ENCODE measurements around the gene USP48. TPM values are rescaled to one million over a fixed set of nuclear protein-coding genes. Genes with fewer than 3 reads are reported as not detected.

USP48 gene
- total RNA-seq, 1 experiment from 2014 or later: 84.8 TPM

- H3K4me2 ChIP-seq (ENCODE audit: insufficient read depth, insufficient read length, low read length): no peak overlapping the region
- no peak overlapping the region for H2BK120ac ChIP-seq (ENCODE audit: low read depth, low read length, poor library complexity, severe bottlenecking)
- no peak overlapping the region for H3K9ac ChIP-seq (ENCODE audit: extremely low read depth, insufficient read length, low read length)
- H3K27me3 Mint-ChIP-seq (ENCODE audit: low read depth): peaks cover 24% of the 10 kb centered on the region
- no peak overlapping the region for H3T11ph ChIP-seq (ENCODE audit: low read length)
- H3K4me3 Mint-ChIP-seq: no peak overlapping the region
- no peak overlapping the region for H3K18ac ChIP-seq (ENCODE audit: insufficient read length, low read depth, low read length)
- no peak overlapping the region for H2AK5ac ChIP-seq (ENCODE audit: insufficient read length, low read length)
- H3K23ac ChIP-seq (ENCODE audit: insufficient read length, low read depth, low read length): no peak overlapping the region
- no peaks in the 10 kb centered on the region for H3K79me2 ChIP-seq (ENCODE audit: insufficient read depth, low read length)
- TF ChIP-seq, protein P1, sequence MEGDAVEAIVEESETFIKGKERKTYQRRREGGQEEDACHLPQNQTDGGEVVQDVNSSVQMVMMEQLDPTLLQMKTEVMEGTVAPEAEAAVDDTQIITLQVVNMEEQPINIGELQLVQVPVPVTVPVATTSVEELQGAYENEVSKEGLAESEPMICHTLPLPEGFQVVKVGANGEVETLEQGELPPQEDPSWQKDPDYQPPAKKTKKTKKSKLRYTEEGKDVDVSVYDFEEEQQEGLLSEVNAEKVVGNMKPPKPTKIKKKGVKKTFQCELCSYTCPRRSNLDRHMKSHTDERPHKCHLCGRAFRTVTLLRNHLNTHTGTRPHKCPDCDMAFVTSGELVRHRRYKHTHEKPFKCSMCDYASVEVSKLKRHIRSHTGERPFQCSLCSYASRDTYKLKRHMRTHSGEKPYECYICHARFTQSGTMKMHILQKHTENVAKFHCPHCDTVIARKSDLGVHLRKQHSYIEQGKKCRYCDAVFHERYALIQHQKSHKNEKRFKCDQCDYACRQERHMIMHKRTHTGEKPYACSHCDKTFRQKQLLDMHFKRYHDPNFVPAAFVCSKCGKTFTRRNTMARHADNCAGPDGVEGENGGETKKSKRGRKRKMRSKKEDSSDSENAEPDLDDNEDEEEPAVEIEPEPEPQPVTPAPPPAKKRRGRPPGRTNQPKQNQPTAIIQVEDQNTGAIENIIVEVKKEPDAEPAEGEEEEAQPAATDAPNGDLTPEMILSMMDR (conservative IDR thresholded peaks at IDR 0.05): no peak
- H4K8ac ChIP-seq (replicated peaks; ENCODE audit: insufficient read length, low read depth, low read length): no peak overlapping the region
- no peak for DNase-seq
- H2AFZ ChIP-seq (ENCODE audit: low read length): no peak overlapping the region
- H3K23me2 ChIP-seq (ENCODE audit: insufficient read length, low read depth, low read length, poor library complexity, severe bottlenecking): peaks cover 11% of the 10 kb centered on the region
- H3K4ac ChIP-seq (ENCODE audit: low read depth, low read length): no peak overlapping the region
- no peak overlapping the region for H2BK12ac ChIP-seq (ENCODE audit: insufficient read length, low read depth, low read length)
- H3K79me1 ChIP-seq (ENCODE audit: insufficient read depth, low read depth, low read length, poor library complexity, severe bottlenecking): no peaks in the 10 kb centered on the region
- H2BK20ac ChIP-seq (ENCODE audit: low read depth, low read length, poor library complexity, severe bottlenecking): no peak overlapping the region
- no peak overlapping the region for H2BK5ac ChIP-seq (ENCODE audit: insufficient read length, low read length)
- no peaks in the 10 kb centered on the region; a peak in 2 of 5 replicates for H3K9me3 Mint-ChIP-seq
- no peak overlapping the region for H2BK15ac ChIP-seq (ENCODE audit: low read depth, low read length)
- H3K4me1 Mint-ChIP-seq: peaks cover 17 to 37% of the 10 kb centered on the region in 2 experiments
- no peak overlapping the region for H4K91ac ChIP-seq (ENCODE audit: insufficient read length, low read depth, low read length)
- WGBS (ENCODE audit: extremely low coverage, insufficient read length, low lambda C conversion rate): no CpG with 5 or more reads among the region's 4 CpGs
- no peak overlapping the region for H3K27ac Mint-ChIP-seq
- H4K20me1 ChIP-seq (ENCODE audit: control insufficient read depth, insufficient read depth, insufficient read length): peaks cover 3% of the 10 kb centered on the region
- H3K4me1 ChIP-seq (ENCODE audit: insufficient read depth, low read length): no peaks in the 10 kb centered on the region
- H3K9me3 ChIP-seq (ENCODE audit: control insufficient read depth, low read depth, low read length): no peaks in the 10 kb centered on the region
- H3K36me3 Mint-ChIP-seq (ENCODE audit: insufficient read depth in 1 of 3, low read depth in 3 of 3): no peaks in the 10 kb centered on the region
- H3K27me3 ChIP-seq (ENCODE audit: insufficient read depth, low read length): no peaks in the 10 kb centered on the region
- H3K14ac ChIP-seq (ENCODE audit: insufficient read depth, low read length): no peak overlapping the region
- no peak overlapping the region for H3K27ac ChIP-seq (ENCODE audit: insufficient read length, low read depth, low read length)
- no peak overlapping the region for H4K5ac ChIP-seq (ENCODE audit: insufficient read length, low read depth, low read length)
- H3K56ac ChIP-seq (ENCODE audit: insufficient read length, low read depth, low read length): no peak overlapping the region
Observed at GRCh38 chr1:21648352-21648730, 134.6 kb downstream of the USP48 start.
